HG03354 (cell line): ENCODE measurements around the gene PSG11.
"Not testable (repeated sequence)": the region's sequence is repeated elsewhere in the genome, so short reads cannot be mapped to it uniquely, and the experiment has no call there.

Experiments used
- ATAC-seq: cut with Tn5 transposase; IDR thresholded peaks from one replicate; pipeline ENCODE4 v1.9.1; 2021; ENCODE audit warnings: mild to moderate bottlenecking; ENCODE audit not compliant: unreplicated experiment, poor library complexity, severe bottlenecking

Gene PSG11

GRCh38 chr19:43026369-43026768, at the start of gene PSG11:
Gene PSG11 (minus strand): TSS chr19:43026469. CDS start chr19:43026372, 97 bp downstream.
- not testable (repeated sequence) for ATAC-seq

GRCh38 chr19:43062418-43062817, 36.1 kb upstream of the PSG11 start:
- not testable (repeated sequence) for ATAC-seq

GRCh38 chr19:43061326-43061725, 35.1 kb upstream of the PSG11 start:
- ATAC-seq: not testable (repeated sequence)

- not testable (repeated sequence) for ATAC-seq
These were observed 34.0 kb upstream of the PSG11 start for GRCh38 chr19:43060254-43060653.

- not testable (repeated sequence) for ATAC-seq
These were observed 33.2 kb upstream of the PSG11 start for GRCh38 chr19:43059482-43059881.

- ATAC-seq: not testable (repeated sequence)
These were observed 32.2 kb upstream of the PSG11 start for GRCh38 chr19:43058440-43058839.

- ATAC-seq: not testable (repeated sequence)
These were observed 21.7 kb upstream of the PSG11 start for GRCh38 chr19:43047966-43048365.

GRCh38 chr19:43046578-43046977, 20.3 kb upstream of the PSG11 start:
- not testable (repeated sequence) for ATAC-seq

- ATAC-seq: not testable (repeated sequence)
These were observed 17.4 kb upstream of the PSG11 start for GRCh38 chr19:43043492-43044180.

- not testable (repeated sequence) for ATAC-seq
These were observed 5.4 kb upstream of the PSG11 start for GRCh38 chr19:43031645-43032044.

- no peak for ATAC-seq
These were observed 2.6 kb upstream of the PSG11 start for GRCh38 chr19:43028866-43029265.

- not testable (repeated sequence) for ATAC-seq
These were observed 1.7 kb upstream of the PSG11 start for GRCh38 chr19:43027985-43028384.

GRCh38 chr19:43027061-43027460, 792 bp upstream of the PSG11 start:
- ATAC-seq: not testable (repeated sequence)

GRCh38 chr19:43022098-43022497, 4.2 kb downstream of the PSG11 start:
- not testable (repeated sequence) for ATAC-seq

- not testable (repeated sequence) for ATAC-seq
These were observed 4.6 kb downstream of the PSG11 start for GRCh38 chr19:43021629-43022028.

- ATAC-seq: not testable (repeated sequence)
These were observed 6.7 kb downstream of the PSG11 start for GRCh38 chr19:43019588-43019987.

GRCh38 chr19:43005841-43006240, 20.4 kb downstream of the PSG11 start:
- not testable (repeated sequence) for ATAC-seq

GRCh38 chr19:43004846-43005245, 21.4 kb downstream of the PSG11 start:
- ATAC-seq: not testable (repeated sequence)

- not testable (repeated sequence) for ATAC-seq
These were observed 22.6 kb downstream of the PSG11 start for GRCh38 chr19:43003634-43004033.

- ATAC-seq: not testable (repeated sequence)
These were observed 23.3 kb downstream of the PSG11 start for GRCh38 chr19:43002948-43003347.

- ATAC-seq: not testable (repeated sequence)
These were observed 30.1 kb downstream of the PSG11 start for GRCh38 chr19:42996161-42996560.
